HG02571 (cell line): ENCODE results near the gene TP53INP2.
A peak's percentile ranks its signal among the peaks of the same experiment; 100 is the strongest.
"Not testable (repeated sequence)": the region's sequence is repeated elsewhere in the genome, so short reads cannot be mapped to it uniquely, and the experiment has no call there.

Experiments used
- ATAC-seq: cut with Tn5 transposase; IDR thresholded peaks from one replicate; pipeline ENCODE4 v1.9.1; 2021; ENCODE audit warnings: mild to moderate bottlenecking, moderate library complexity; ENCODE audit not compliant: unreplicated experiment

The TP53INP2 gene

GRCh38 chr20:34705397-34706301 is 1.5 kb downstream of the TP53INP2 start:
- no peak for ATAC-seq

- no peak for ATAC-seq
Observed at GRCh38 chr20:34706302-34706875, 2.2 kb downstream of the TP53INP2 start.

GRCh38 chr20:34706912-34707784 is 3.0 kb downstream of the TP53INP2 start:
- ATAC-seq, result no peak

- ATAC-seq, result no peak
Observed at GRCh38 chr20:34708621-34709043, 4.5 kb downstream of the TP53INP2 start.

- ATAC-seq, result peak; percentile 45
Observed at GRCh38 chr20:34709044-34709830, 5.1 kb downstream of the TP53INP2 start.

GRCh38 chr20:34709831-34710567 is 5.9 kb downstream of the TP53INP2 start:
- ATAC-seq, result peak; percentile 33

GRCh38 chr20:34710568-34710839 is 6.4 kb downstream of the TP53INP2 start:
- ATAC-seq, result no peak

GRCh38 chr20:34710861-34711574 is 6.9 kb downstream of the TP53INP2 start:
- no peak for ATAC-seq

- no peak for ATAC-seq
Observed at GRCh38 chr20:34711813-34712430, 7.8 kb downstream of the TP53INP2 start.

GRCh38 chr20:34712525-34713192 is 8.5 kb downstream of the TP53INP2 start:
- no peak for ATAC-seq

- ATAC-seq, result no peak
Observed at GRCh38 chr20:34713194-34713943, 9.2 kb downstream of the TP53INP2 start.

- not testable (repeated sequence) for ATAC-seq
Observed at GRCh38 chr20:34713944-34714515, 9.9 kb downstream of the TP53INP2 start.

- ATAC-seq, result no peak
Observed at GRCh38 chr20:34715384-34715783, 11.2 kb downstream of the TP53INP2 start.

- no peak for ATAC-seq
Observed at GRCh38 chr20:34716921-34717229, 12.7 kb downstream of the TP53INP2 start.

- no peak for ATAC-seq
Observed at GRCh38 chr20:34717230-34718095, 13.3 kb downstream of the TP53INP2 start.

- ATAC-seq, result peak; percentile 87
Observed at GRCh38 chr20:34719242-34720017, 15.3 kb downstream of the TP53INP2 start.
